ENCODE results near the gene SHISA8. TPM values are rescaled to one million over a fixed set of nuclear protein-coding genes. Genes with fewer than 3 reads are reported as not detected.

SHISA8 gene
- total and polyA plus RNA-seq, 2 experiments from 2014 or later = 0.33 TPM; not detected in 1

- 72% methylated on average over 6 of the region's 6 CpGs for WGBS (ENCODE audit: low lambda C conversion rate, missing lambda C conversion rate)
- no peaks in the 10 kb centered on the region for H4K20me1 ChIP-seq (ENCODE audit: insufficient read depth, poor library complexity, severe bottlenecking)
- H3K27me3 ChIP-seq = peaks cover 26% of the 10 kb centered on the region
Observed at GRCh38 chr22:41927813-41928212, 12.9 kb upstream of the SHISA8 start.

GRCh38 chr22:41925783-41926460 lies 11.0 kb upstream of the SHISA8 start:
- 7% methylated on average over 28 of the region's 48 CpGs for WGBS (ENCODE audit: low lambda C conversion rate, missing lambda C conversion rate)
- peak overlapping the region; percentile 29 for H3K4me3 ChIP-seq

More at GRCh38 chr22:41927813-41928212, 12.9 kb upstream of the SHISA8 start:
- no peaks in the 10 kb centered on the region for H3K9me2 ChIP-seq (replicated peaks; ENCODE audit: insufficient read depth)
- no peaks in the 10 kb centered on the region for H3K9me3 ChIP-seq (ENCODE audit: low read depth)
- H3K27ac ChIP-seq = no peak overlapping the region
- DNase-seq (ENCODE audit: low spot score) = no peak
- H3K4me3 ChIP-seq = no peak overlapping the region
- H3K36me3 ChIP-seq (replicated peaks; ENCODE audit: insufficient read depth, low read depth) = no peaks in the 10 kb centered on the region
- H3K4me2 ChIP-seq = no peak overlapping the region
- TF ChIP-seq EZH2 (IDR thresholded peaks at IDR 0.05; ENCODE audit: borderline replicate concordance) (no peak), EZH2phosphoT487 (IDR thresholded peaks at IDR 0.05; ENCODE audit: low read depth, severe bottlenecking, unreplicated experiment) (no peak), CTCF (IDR thresholded peaks at IDR 0.05; ENCODE audit: poor library complexity) (no peak)
- no peaks in the 10 kb centered on the region for H3K79me2 ChIP-seq
- H2AFZ ChIP-seq = no peak overlapping the region
- peaks cover 10% of the 10 kb centered on the region for H3K4me1 ChIP-seq (ENCODE audit: insufficient read depth)

GRCh38 chr22:41923595-41924276 lies 8.9 kb upstream of the SHISA8 start:
- Histone ChIP-seq H4K20me1 (ENCODE audit: insufficient read depth, poor library complexity, severe bottlenecking) (no peaks in the 10 kb centered on the region), H3K4me2 (no peak overlapping the region), H3K27me3 (peaks cover 42% of the 10 kb centered on the region), H2AFZ (no peak overlapping the region), H3K4me3 (no peak overlapping the region), H3K79me2 (no peaks in the 10 kb centered on the region), H3K9me2 (replicated peaks; ENCODE audit: insufficient read depth) (no peaks in the 10 kb centered on the region), H3K9me3 (ENCODE audit: low read depth) (no peaks in the 10 kb centered on the region), H3K36me3 (replicated peaks; ENCODE audit: insufficient read depth, low read depth) (no peaks in the 10 kb centered on the region), H3K27ac (no peak overlapping the region), H3K4me1 (ENCODE audit: insufficient read depth) (peaks cover 10% of the 10 kb centered on the region)
- no peak for TF ChIP-seq EZH2 (IDR thresholded peaks at IDR 0.05; ENCODE audit: borderline replicate concordance)
- no peak for TF ChIP-seq CTCF (IDR thresholded peaks at IDR 0.05; ENCODE audit: poor library complexity)
- TF ChIP-seq EZH2phosphoT487 (IDR thresholded peaks at IDR 0.05; ENCODE audit: low read depth, severe bottlenecking, unreplicated experiment) = no peak
- no peak for DNase-seq (ENCODE audit: low spot score)
- WGBS (ENCODE audit: low lambda C conversion rate, missing lambda C conversion rate) = 87% methylated on average over 13 of the region's 14 CpGs

More at GRCh38 chr22:41925783-41926460, 11.0 kb upstream of the SHISA8 start:
- peak; percentile 82 for DNase-seq (ENCODE audit: low spot score)
- no peaks in the 10 kb centered on the region for H3K9me3 ChIP-seq (ENCODE audit: low read depth)
- peak overlapping the region; percentile 63 for H2AFZ ChIP-seq
- TF ChIP-seq EZH2 (IDR thresholded peaks at IDR 0.05; ENCODE audit: borderline replicate concordance) = peak; percentile 62
- TF ChIP-seq EZH2phosphoT487 (IDR thresholded peaks at IDR 0.05; ENCODE audit: low read depth, severe bottlenecking, unreplicated experiment) = no peak
- TF ChIP-seq CTCF (IDR thresholded peaks at IDR 0.05; ENCODE audit: poor library complexity) = peak; percentile 63
- no peaks in the 10 kb centered on the region for H3K79me2 ChIP-seq
- no peaks in the 10 kb centered on the region for H3K36me3 ChIP-seq (replicated peaks; ENCODE audit: insufficient read depth, low read depth)
- no peaks in the 10 kb centered on the region for H3K9me2 ChIP-seq (replicated peaks; ENCODE audit: insufficient read depth)
- H3K4me1 ChIP-seq (ENCODE audit: insufficient read depth) = peaks cover 10% of the 10 kb centered on the region
- H4K20me1 ChIP-seq (ENCODE audit: insufficient read depth, poor library complexity, severe bottlenecking) = no peaks in the 10 kb centered on the region
- H3K27me3 ChIP-seq = peaks cover 26% of the 10 kb centered on the region
- H3K4me2 ChIP-seq = peak overlapping the region; percentile 94
- H3K27ac ChIP-seq = no peak overlapping the region
